KMS-11 (cell line): ENCODE data around the gene DNASE1.

Experiments used
- H2AFZ ChIP-seq: fragments of 200-600 bp; sonication (generic); 2 replicates; pipeline ENCODE4 v1.6.1; 2016; ENCODE audit warnings: antibody characterized with exemption, mixed run types, low read depth
- H3K27ac ChIP-seq: fragments of 200-600 bp; sonication (generic); 2 replicates; pipeline ENCODE4 v1.6.1; 2016; ENCODE audit warnings: mild to moderate bottlenecking, mixed run types
- H3K27me3 ChIP-seq: fragments of 200-600 bp; sonication (generic); 2 replicates; pipeline ENCODE4 v1.6.1; 2017; ENCODE audit warnings: mild to moderate bottlenecking, low read depth, mixed run types, moderate library complexity; ENCODE audit not compliant: insufficient read depth
- H3K36me3 ChIP-seq: fragments of 200-600 bp; sonication (generic); 2 replicates; pipeline ENCODE4 v1.6.1; 2017; ENCODE audit warnings: mild to moderate bottlenecking, mixed run types; ENCODE audit not compliant: insufficient read depth
- H3K4me1 ChIP-seq: fragments of 200-600 bp; sonication (generic); 2 replicates; pipeline ENCODE4 v1.6.1; 2016; ENCODE audit warnings: mild to moderate bottlenecking, low read depth, mixed run types; ENCODE audit not compliant: poor library complexity, severe bottlenecking
- H3K4me2 ChIP-seq: fragments of 200-600 bp; sonication (generic); 2 replicates; pipeline ENCODE4 v1.7.0; 2016; ENCODE audit warnings: mild to moderate bottlenecking, mixed run types
- H3K4me3 ChIP-seq: fragments of 200-600 bp; sonication (generic); IDR thresholded peaks from 2 replicates; pipeline ENCODE4 v1.6.1; 2017; ENCODE audit warnings: low read depth, low read length, mixed read lengths; ENCODE audit not compliant: insufficient read depth
- H3K79me2 ChIP-seq: fragments of 200-600 bp; sonication (generic); 2 replicates; pipeline ENCODE4 v1.6.1; 2016; ENCODE audit warnings: low read depth, mixed run types; ENCODE audit not compliant: insufficient read depth
- H3K9ac ChIP-seq: fragments of 200-600 bp; sonication (generic); 2 replicates; pipeline ENCODE4 v1.6.1; 2016; ENCODE audit warnings: mild to moderate bottlenecking, mixed run types
- H4K20me1 ChIP-seq: fragments of 200-600 bp; sonication (generic); 2 replicates; pipeline ENCODE4 v1.6.1; 2016; ENCODE audit warnings: mild to moderate bottlenecking, mixed run types; ENCODE audit not compliant: insufficient read depth
- CTCF ChIP-seq: fragments of 200-600 bp; sonication (generic); conservative IDR thresholded peaks from 2 replicates; pipeline ENCODE4 v1.6.1; 2017; ENCODE audit warnings: low read depth, mild to moderate bottlenecking, antibody characterized with exemption, low read length, moderate library complexity, mixed read lengths

The DNASE1 gene

GRCh38 chr16:3643095-3643730 lies 11.3 kb upstream of the DNASE1 start:
- Histone ChIP-seq H3K4me2 (no peak overlapping the region), H3K4me3 (no peak overlapping the region), H3K27me3 (no peaks in the 10 kb centered on the region), H3K9ac (no peak overlapping the region), H3K36me3 (no peaks in the 10 kb centered on the region), H3K27ac (no peak overlapping the region), H3K4me1 (no peaks in the 10 kb centered on the region), H2AFZ (no peak overlapping the region), H4K20me1 (no peaks in the 10 kb centered on the region), H3K79me2 (no peaks in the 10 kb centered on the region)
- TF ChIP-seq CTCF = no peak

- TF ChIP-seq CTCF = no peak
- Histone ChIP-seq H3K27me3 (no peaks in the 10 kb centered on the region), H2AFZ (no peak overlapping the region), H4K20me1 (no peaks in the 10 kb centered on the region), H3K36me3 (no peaks in the 10 kb centered on the region), H3K9ac (no peak overlapping the region), H3K4me1 (no peaks in the 10 kb centered on the region), H3K4me2 (no peak overlapping the region), H3K27ac (no peak overlapping the region), H3K79me2 (no peaks in the 10 kb centered on the region), H3K4me3 (no peak overlapping the region)
Measured at GRCh38 chr16:3645108-3645503, 9.4 kb upstream of the DNASE1 start.

GRCh38 chr16:3645504-3646347 lies 8.8 kb upstream of the DNASE1 start:
- Histone ChIP-seq H3K79me2 (no peaks in the 10 kb centered on the region), H3K27ac (no peak overlapping the region), H3K4me3 (no peak overlapping the region), H3K4me1 (no peaks in the 10 kb centered on the region), H3K27me3 (no peaks in the 10 kb centered on the region), H3K36me3 (no peaks in the 10 kb centered on the region), H3K9ac (no peak overlapping the region), H3K4me2 (no peak overlapping the region), H2AFZ (no peak overlapping the region), H4K20me1 (no peaks in the 10 kb centered on the region)
- TF ChIP-seq CTCF = no peak

- Histone ChIP-seq H2AFZ (no peak overlapping the region), H3K27ac (no peak overlapping the region), H3K36me3 (no peaks in the 10 kb centered on the region), H3K79me2 (no peaks in the 10 kb centered on the region), H4K20me1 (no peaks in the 10 kb centered on the region), H3K4me1 (no peaks in the 10 kb centered on the region), H3K9ac (no peak overlapping the region), H3K4me3 (no peak overlapping the region), H3K4me2 (no peak overlapping the region), H3K27me3 (no peaks in the 10 kb centered on the region)
- TF ChIP-seq CTCF = no peak
Measured at GRCh38 chr16:3646348-3646920, 8.1 kb upstream of the DNASE1 start.
